Activated naive CD8-positive, alpha-beta T cell treated with anti-CD3 and anti-CD28 coated beads, Interleukin-2, amount 10 ng/mL, durations not matched to agents 7 days and 5 days (primary cell): Measurements from ENCODE around the gene COPB1. TPM values are rescaled to one million over a fixed set of nuclear protein-coding genes. Genes with fewer than 3 reads are reported as not detected.

Source experiments
- ATAC-seq: fragments of 150-1000 bp; cut with Tn5 transposase; one replicate; pipeline ENCODE4 v1.10.0; 2021; ENCODE audit warnings: low read depth, moderate library complexity
- POLR2A ChIA-PET: fragments of 350-600 bp; sonication (Branson Sonifier 250); formaldehyde crosslinking; loops from one replicate; lab custom pipeline; 2021; ENCODE audit warnings: antibody characterized with exemption; lab: Charles Lee
- DNase-seq: peaks from one replicate; pipeline ENCODE4 v3.0.0; 2021
- H3K27ac Mint-ChIP-seq: one replicate; pipeline ENCODE4 v1.8.0; 2022; ENCODE audit warnings: mild to moderate bottlenecking, mixed read lengths
- H3K27me3 Mint-ChIP-seq: one replicate; pipeline ENCODE4 v1.8.0; 2022; ENCODE audit warnings: mild to moderate bottlenecking, moderate library complexity, mixed read lengths
- H3K36me3 Mint-ChIP-seq: one replicate; pipeline ENCODE4 v1.8.0; 2021; ENCODE audit warnings: mild to moderate bottlenecking, mixed read lengths
- H3K4me1 Mint-ChIP-seq: one replicate; pipeline ENCODE4 v1.8.0; 2021; ENCODE audit warnings: mixed read lengths
- H3K4me3 Mint-ChIP-seq: one replicate; pipeline ENCODE4 v1.8.0; 2022; ENCODE audit warnings: mild to moderate bottlenecking, moderate library complexity, mixed read lengths
- H3K9me3 Mint-ChIP-seq: one replicate; pipeline ENCODE4 v1.8.0; 2021; ENCODE audit warnings: mixed read lengths
- total RNA-seq, 2 experiments: library from RNA; stranded (reverse); gene quantifications; one replicate each; pipeline ENCODE4 v1.2.3, GENCODE V29; 2021

COPB1 gene, protein sequence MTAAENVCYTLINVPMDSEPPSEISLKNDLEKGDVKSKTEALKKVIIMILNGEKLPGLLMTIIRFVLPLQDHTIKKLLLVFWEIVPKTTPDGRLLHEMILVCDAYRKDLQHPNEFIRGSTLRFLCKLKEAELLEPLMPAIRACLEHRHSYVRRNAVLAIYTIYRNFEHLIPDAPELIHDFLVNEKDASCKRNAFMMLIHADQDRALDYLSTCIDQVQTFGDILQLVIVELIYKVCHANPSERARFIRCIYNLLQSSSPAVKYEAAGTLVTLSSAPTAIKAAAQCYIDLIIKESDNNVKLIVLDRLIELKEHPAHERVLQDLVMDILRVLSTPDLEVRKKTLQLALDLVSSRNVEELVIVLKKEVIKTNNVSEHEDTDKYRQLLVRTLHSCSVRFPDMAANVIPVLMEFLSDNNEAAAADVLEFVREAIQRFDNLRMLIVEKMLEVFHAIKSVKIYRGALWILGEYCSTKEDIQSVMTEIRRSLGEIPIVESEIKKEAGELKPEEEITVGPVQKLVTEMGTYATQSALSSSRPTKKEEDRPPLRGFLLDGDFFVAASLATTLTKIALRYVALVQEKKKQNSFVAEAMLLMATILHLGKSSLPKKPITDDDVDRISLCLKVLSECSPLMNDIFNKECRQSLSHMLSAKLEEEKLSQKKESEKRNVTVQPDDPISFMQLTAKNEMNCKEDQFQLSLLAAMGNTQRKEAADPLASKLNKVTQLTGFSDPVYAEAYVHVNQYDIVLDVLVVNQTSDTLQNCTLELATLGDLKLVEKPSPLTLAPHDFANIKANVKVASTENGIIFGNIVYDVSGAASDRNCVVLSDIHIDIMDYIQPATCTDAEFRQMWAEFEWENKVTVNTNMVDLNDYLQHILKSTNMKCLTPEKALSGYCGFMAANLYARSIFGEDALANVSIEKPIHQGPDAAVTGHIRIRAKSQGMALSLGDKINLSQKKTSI
- 10 to 100 TPM; 80.1 to 91.2 TPM for total RNA-seq

DNA sequence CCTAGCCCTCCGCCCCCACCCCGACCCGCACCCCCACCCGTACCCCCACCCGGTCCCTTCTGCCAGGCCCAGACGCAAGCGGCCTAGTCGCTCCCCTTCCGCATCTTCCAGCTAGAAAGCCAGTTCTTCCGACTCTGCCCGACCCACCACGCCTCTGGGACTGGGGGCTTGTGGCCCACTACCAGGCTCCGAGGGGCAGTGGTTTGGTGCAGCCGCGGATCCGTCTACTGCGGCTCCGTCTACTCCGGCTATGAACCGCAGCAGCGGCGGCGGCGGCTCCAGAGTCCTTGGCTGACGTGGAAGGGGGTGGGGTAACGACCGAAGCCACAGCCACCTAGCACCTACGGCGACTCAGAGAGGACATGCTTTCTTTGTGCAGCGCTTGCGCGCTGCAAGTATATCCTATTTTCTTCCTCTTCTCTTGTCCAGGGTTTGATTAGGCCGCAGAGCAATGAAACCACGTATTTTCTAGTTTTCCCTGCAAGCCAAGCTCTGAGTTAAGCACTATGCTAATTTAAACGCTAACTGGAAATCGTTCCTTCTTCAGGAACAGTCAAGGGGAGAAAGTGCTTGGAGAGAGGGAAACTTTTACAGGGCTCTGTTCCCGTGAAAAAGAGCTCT, at the start of gene COPB1:
Gene COPB1 (minus strand): TSS at position 252 of the 621 bp plus-strand sequence. CDS start 883 bp downstream, outside the sequence.
- H3K36me3 Mint-ChIP-seq = peaks cover 39% of the 10 kb centered on the region
- H3K27ac Mint-ChIP-seq = peak within 1 kb of the TSS; percentile 97
- DNase-seq (peak; percentile 93), ATAC-seq (peak; percentile 87)
- POLR2A ChIA-PET = interaction anchor here (0.7 to 3.8 kb wide), 9 partner anchors 15 to 799 kb away, joined by 3 to 29 read pairs (median 5); partner anchors contain the start of genes CYP2R1 and PSMA1
- H3K27me3 Mint-ChIP-seq = no peaks in the 10 kb centered on the region
- peaks cover 1% of the 10 kb centered on the region for H3K9me3 Mint-ChIP-seq
- peaks cover 24% of the 10 kb centered on the region for H3K4me1 Mint-ChIP-seq
- H3K4me3 Mint-ChIP-seq = peak within 1 kb of the TSS; percentile 96

DNA sequence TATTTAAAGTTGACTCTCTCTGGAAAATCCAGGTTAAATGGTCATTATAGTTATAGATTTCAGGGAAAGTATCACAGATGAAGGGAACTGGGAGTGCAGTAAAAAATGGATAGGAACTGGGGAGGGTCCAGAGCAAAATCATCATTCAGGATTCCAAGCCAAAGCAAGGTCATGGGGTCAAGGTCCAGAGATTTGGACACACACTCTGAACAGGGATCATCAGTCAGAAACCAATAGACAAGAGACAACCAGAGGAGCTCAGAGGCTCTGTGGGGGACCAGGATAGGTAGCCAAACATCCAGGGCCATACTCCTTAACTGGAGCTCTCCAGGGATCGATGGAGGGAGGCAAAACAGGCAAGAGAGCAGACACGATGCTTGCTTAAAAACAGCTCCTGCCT, 47.8 kb upstream of the COPB1 start:
- H3K27ac Mint-ChIP-seq = no peak overlapping the region
- ATAC-seq (no peak), DNase-seq (no peak)
- no peaks in the 10 kb centered on the region for H3K27me3 Mint-ChIP-seq
- H3K9me3 Mint-ChIP-seq = peaks cover 3% of the 10 kb centered on the region
- peaks cover 17% of the 10 kb centered on the region for H3K4me1 Mint-ChIP-seq
- no peak overlapping the region for H3K4me3 Mint-ChIP-seq
- H3K36me3 Mint-ChIP-seq = peaks cover 39% of the 10 kb centered on the region
- POLR2A ChIA-PET = interaction anchor here (1.0 kb wide), 1 partner anchor 10 kb away, joined by 3 read pairs; no protein-coding TSS in a partner anchor

DNA sequence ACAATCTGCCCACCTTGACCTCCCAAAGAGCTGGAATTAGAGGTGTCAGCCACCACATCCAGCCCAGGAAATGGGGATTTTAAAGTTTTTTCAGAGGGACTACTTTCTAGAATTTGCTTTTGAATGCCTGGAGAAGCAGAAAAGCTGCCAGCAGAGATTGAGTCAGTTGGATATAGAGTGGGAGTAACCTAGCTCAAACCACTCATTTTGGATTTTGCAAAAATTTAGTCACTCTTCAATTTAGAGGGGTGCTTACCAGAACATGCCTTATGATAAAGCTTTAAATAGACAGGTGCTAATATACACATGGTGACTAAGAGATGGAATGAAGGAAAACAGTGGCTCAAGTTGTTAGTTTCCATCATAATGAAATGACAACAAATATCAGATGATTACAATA, 47.1 kb upstream of the COPB1 start:
- ATAC-seq = no peak
- H3K27ac Mint-ChIP-seq = no peak overlapping the region
- no peak overlapping the region for H3K4me3 Mint-ChIP-seq
- H3K36me3 Mint-ChIP-seq = peaks cover 39% of the 10 kb centered on the region
- DNase-seq = no peak
- POLR2A ChIA-PET = interaction anchor here (1.6 kb wide), 1 partner anchor 345 kb away, joined by 3 read pairs; no protein-coding TSS in a partner anchor
- H3K27me3 Mint-ChIP-seq = no peaks in the 10 kb centered on the region
- H3K4me1 Mint-ChIP-seq = peaks cover 17% of the 10 kb centered on the region
- peaks cover 3% of the 10 kb centered on the region for H3K9me3 Mint-ChIP-seq

DNA sequence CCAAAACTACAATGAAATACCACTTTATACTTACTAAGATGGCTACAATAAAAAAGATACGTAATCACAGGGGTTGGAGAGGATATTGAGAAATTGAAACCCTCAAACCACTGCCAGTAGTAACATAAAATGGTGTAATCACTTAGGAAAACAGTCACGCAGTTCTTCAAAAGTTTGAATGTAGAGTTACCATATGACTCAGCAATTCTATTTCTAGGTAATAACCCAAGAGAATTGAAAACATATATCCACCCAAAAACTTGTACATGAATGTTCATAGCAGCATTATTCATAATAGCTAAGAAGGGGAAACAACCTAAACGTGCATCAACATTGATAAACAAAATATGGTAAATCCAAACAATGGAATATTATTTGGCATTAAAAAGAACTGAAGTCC, 45.0 kb upstream of the COPB1 start:
- Mint-ChIP-seq H3K4me3 (peak overlapping the region; percentile 20), H3K36me3 (peaks cover 39% of the 10 kb centered on the region), H3K27me3 (no peaks in the 10 kb centered on the region), H3K9me3 (peaks cover 3% of the 10 kb centered on the region), H3K4me1 (peaks cover 31% of the 10 kb centered on the region), H3K27ac (peak overlapping the region; percentile 67)
- ATAC-seq (peak; percentile 62), DNase-seq (no peak)
- POLR2A ChIA-PET = interaction anchor here (1.3 kb wide), 1 partner anchor 99 kb away, joined by 6 read pairs; the partner anchor contains the start of gene PDE3B

DNA sequence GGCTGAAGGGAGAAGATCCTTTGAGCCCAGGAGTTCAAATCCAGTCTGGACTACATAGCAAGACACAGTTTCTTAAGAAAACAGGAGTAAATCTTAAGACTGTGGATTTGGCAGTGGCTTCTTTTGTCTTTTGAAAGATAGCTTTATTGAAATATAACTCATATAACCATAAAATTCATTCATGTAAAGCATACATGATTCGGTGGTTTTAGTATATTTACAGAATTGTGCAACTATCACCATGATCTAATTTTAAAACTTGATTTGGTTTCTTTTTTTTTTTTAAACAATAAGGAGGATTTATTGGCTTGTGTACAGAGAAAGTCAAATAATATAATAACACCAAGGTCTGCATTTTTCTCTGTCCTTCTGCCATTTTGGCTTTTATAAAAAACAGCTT, 43.6 kb upstream of the COPB1 start:
- Mint-ChIP-seq H3K9me3 (peaks cover 3% of the 10 kb centered on the region), H3K27me3 (no peaks in the 10 kb centered on the region), H3K4me3 (no peak overlapping the region), H3K4me1 (peaks cover 33% of the 10 kb centered on the region), H3K36me3 (peaks cover 37% of the 10 kb centered on the region), H3K27ac (no peak overlapping the region)
- POLR2A ChIA-PET = interaction anchor here (1.1 to 1.6 kb wide), 2 partner anchors 23 to 101 kb away, joined by 4 read pairs; partner anchors contain the start of gene PSMA1
- ATAC-seq (no peak), DNase-seq (no peak)

DNA sequence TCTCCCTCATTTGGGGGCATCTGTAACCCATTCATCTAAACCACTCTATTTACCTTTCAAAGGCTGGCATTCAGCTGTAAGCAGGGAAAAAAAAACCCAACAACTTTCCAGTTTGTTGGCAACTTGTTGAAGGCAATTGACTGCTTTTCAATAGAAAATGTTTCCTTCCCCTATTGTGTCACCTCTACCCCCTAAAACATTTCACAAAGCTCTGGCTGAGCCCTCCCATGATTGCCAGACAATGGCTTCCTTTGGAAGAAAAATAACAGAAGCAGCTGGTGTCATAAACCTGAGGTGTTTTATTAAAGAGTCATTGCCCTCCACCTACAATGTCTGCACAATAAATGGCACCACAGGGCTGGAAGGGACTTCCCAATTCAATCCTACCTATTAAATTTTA, 42.7 kb upstream of the COPB1 start:
- ATAC-seq (no peak), DNase-seq (no peak)
- Mint-ChIP-seq H3K36me3 (peaks cover 35% of the 10 kb centered on the region), H3K27ac (no peak overlapping the region), H3K27me3 (no peaks in the 10 kb centered on the region), H3K4me3 (no peak overlapping the region), H3K4me1 (peaks cover 38% of the 10 kb centered on the region), H3K9me3 (peaks cover 3% of the 10 kb centered on the region)
- POLR2A ChIA-PET = interaction anchor here (1.1 to 1.6 kb wide), 2 partner anchors 22 to 102 kb away, joined by 4 read pairs; partner anchors contain the start of gene PSMA1

DNA sequence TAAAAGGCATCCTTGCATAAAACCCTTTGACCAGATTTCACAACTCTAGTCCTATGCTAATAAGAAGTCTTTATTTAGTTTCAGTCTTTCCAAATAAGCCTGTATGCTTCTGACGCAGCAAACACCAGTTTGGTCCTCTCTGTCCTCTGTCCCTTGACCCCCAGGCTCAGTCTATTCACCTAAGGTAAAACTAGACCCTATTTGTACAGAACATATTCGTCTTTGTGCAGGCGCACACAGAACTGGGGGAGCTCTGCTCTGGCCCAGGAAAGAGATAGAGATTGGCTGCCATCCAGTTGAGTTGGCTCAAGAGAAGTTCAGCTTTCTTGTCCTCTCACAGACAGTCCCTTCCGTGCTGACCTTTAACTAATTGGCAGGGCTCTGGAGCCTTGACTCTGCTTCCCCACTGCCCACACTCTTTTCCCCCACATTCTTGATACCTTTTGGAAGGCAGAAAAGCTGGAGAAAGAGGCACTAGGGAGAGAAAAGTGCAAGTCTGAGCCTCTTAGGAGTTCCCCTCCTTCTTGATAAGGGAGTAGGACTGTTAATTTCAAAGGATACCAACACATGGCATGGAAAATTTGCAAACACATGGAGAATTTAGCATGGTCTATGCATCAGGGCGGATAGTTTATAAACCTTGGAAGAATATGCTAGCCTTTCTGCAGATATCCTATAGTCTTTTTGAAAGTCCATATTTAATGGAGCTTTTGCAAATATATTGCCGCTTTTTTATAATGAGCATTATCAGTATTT, 41.8 kb upstream of the COPB1 start:
- H3K36me3 Mint-ChIP-seq = peaks cover 33% of the 10 kb centered on the region
- no peak for DNase-seq
- no peak for ATAC-seq
- peaks cover 41% of the 10 kb centered on the region for H3K4me1 Mint-ChIP-seq
- POLR2A ChIA-PET = interaction anchor here (0.7 kb wide), 1 partner anchor 24 kb away, joined by 3 read pairs; no protein-coding TSS in a partner anchor
- peaks cover 3% of the 10 kb centered on the region for H3K9me3 Mint-ChIP-seq
- no peak overlapping the region for H3K4me3 Mint-ChIP-seq
- H3K27ac Mint-ChIP-seq = no peak overlapping the region
- no peaks in the 10 kb centered on the region for H3K27me3 Mint-ChIP-seq

DNA sequence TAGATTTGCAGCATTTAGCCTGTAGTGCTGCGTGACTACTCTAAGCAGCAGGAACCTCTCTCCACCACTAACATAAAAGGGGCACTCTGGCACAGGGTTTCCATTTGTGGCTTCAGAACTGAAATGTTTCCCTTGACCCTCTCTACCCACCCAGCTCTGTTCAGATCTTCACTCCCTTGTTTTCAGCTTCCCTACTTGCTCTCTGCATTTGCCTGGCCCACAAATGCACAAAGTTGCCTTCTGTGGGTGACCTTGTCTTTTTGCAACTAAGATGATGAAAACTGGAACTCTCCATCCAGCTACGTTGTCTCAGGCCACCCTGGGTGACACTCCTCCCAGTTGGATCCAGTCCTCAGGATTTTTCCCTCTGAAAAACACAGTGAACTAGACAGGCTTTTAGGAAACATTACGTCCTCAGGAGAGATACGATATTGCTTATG, 40.4 kb upstream of the COPB1 start:
- peak overlapping the region; percentile 54 for H3K4me3 Mint-ChIP-seq
- H3K27ac Mint-ChIP-seq = peak overlapping the region; percentile 73
- peaks cover 25% of the 10 kb centered on the region for H3K36me3 Mint-ChIP-seq
- peaks cover 32% of the 10 kb centered on the region for H3K4me1 Mint-ChIP-seq
- POLR2A ChIA-PET = no interaction called here
- DNase-seq (no peak), ATAC-seq (peak; percentile 66)
- H3K27me3 Mint-ChIP-seq = no peaks in the 10 kb centered on the region
- H3K9me3 Mint-ChIP-seq = peaks cover 3% of the 10 kb centered on the region

DNA sequence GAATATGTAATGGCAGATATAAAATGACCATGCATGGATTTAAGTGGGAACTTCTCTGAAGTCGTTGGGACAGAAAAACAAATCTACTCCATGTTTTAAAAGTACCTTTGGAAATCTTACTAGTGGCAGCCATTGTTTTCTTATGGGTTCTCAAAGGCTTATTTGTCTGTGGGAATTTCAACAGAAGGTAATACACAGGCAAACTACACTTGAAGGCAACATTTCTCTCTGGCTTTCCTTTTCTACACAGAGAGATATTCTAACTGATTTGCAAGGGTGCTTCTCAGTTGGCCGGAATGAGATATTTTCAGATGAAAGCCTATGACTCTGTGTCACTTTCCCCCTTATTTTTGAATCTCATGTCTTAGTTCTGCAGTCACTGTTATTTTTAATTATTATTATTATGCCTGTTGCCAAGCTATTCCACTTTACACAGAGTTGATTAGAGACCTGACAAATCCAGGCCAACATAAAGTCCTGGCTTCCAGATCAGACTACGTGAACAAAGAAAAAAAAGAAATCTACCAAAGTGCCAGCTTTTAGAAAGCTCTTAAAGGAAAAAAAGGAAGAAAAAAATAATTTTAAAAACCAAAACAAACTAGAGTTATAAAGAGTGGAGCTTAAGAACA, 39.4 kb upstream of the COPB1 start:
- DNase-seq (no peak), ATAC-seq (no peak)
- POLR2A ChIA-PET = no interaction called here
- H3K36me3 Mint-ChIP-seq = peaks cover 18% of the 10 kb centered on the region
- H3K27me3 Mint-ChIP-seq = no peaks in the 10 kb centered on the region
- no peak overlapping the region for H3K4me3 Mint-ChIP-seq
- H3K4me1 Mint-ChIP-seq = peaks cover 25% of the 10 kb centered on the region
- H3K9me3 Mint-ChIP-seq = no peaks in the 10 kb centered on the region
- H3K27ac Mint-ChIP-seq = no peak overlapping the region

DNA sequence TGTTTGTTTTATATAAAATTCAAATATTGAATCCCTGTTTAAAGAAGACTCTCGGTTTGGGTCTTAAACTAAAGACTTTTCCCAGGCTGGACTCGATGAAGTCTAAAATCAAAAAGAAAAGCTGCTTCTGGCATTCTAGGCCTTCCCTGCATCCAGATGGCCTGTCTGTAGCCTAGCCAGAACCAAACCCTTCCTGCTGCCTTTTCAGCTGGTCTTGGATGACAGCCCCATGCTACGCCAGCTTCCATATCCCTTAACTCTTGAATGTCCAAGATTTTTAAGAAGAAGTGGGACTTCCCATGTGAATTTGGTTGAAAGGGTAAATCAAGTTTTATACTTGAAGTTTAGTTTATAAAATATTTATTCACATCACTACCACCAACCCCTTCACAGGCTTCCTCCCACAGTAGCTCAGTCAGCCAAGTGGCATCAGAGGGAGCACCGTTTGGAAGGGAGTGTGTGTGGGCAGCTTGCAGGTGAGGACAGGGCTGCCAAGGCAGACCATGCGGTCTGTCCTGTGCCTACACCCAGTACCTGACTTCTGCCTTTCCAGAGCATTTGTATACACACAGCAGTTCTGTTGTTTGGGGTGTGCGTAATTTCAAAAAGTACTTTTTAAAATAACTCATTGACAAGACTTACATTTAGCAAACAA, 38.8 kb upstream of the COPB1 start:
- Mint-ChIP-seq H3K4me1 (peaks cover 24% of the 10 kb centered on the region), H3K36me3 (peaks cover 16% of the 10 kb centered on the region), H3K4me3 (no peak overlapping the region), H3K27ac (no peak overlapping the region), H3K9me3 (no peaks in the 10 kb centered on the region), H3K27me3 (no peaks in the 10 kb centered on the region)
- ATAC-seq (no peak), DNase-seq (no peak)
- POLR2A ChIA-PET = interaction anchor here (0.7 kb wide), 1 partner anchor 334 kb away, joined by 3 read pairs; no protein-coding TSS in a partner anchor

DNA sequence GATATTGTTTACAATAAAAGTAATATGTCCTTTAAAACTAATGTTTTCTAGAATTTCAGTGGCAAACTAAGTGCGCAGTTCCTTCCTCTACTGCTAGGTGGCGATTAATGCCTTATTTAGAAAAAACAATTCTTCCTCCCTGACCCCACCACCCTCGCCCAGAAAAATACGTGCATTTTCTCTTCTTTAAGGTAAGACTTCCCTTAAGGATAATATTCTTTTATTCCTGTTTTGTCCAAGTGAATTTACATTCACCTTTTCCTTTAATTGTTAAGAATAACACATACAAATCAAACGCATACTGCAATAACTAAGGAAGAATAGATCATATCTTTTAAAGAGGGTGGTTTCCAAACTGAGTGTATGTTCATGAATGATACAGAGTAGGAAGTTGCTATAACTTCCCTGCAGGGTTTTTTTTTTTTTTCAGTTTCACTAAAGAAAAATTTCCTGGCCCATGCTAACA, 37.6 kb upstream of the COPB1 start:
- Mint-ChIP-seq H3K4me1 (peaks cover 24% of the 10 kb centered on the region), H3K9me3 (no peaks in the 10 kb centered on the region), H3K27ac (no peak overlapping the region), H3K36me3 (peaks cover 14% of the 10 kb centered on the region), H3K27me3 (no peaks in the 10 kb centered on the region), H3K4me3 (peak overlapping the region; percentile 73)
- no peak for DNase-seq
- POLR2A ChIA-PET = interaction anchor here (0.9 kb wide), 1 partner anchor 106 kb away, joined by 3 read pairs; no protein-coding TSS in a partner anchor
- ATAC-seq = peak; percentile 41
